TTC549 (cell line): ENCODE measurements around the gene PRKAR1B.

Experiments used
- FAIRE-seq: peaks from 2 replicates; lab custom pipeline; 2012; peaks lifted over from hg19 to GRCh38; lab: Jason Lieb, UNC

PRKAR1B gene

DNA sequence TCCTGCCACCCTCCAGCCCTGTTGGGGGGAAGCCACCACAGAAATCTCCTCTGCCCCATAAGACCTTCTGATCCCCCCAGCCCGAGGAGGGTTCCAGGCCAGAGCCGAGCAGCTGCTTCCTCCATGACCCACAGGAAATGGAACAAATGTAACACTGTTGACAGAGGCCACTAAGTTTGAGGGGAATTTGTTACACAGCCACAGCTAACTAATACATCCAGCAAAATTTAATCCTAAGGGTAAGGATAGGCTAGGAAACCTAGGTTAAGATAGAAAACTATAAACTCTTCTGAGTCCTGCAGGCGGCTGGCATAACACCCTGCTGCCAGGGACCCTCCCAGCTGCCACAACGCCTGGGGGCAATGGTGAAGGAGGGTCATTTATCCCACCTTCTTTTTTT, 140.6 kb downstream of the PRKAR1B start:
- no peak for FAIRE-seq

DNA sequence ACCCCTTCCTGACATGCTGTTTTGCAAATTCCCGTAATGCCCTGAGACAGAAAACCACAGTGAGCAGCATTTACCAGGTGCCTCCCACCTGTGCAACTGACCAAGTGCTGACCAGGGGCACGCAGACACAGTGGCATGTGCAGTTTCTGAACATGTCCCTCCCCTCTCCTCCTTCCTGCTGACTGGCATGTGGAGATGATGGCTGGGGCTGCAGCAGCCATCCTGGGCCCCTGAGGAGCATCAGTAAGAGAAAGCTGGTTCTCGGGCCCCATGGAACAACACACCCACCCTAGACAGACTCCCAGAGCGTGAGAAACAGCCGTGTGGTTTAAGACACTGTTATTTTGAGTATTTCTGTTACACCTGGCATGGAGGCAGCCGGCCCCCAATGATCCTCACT, 141.2 kb downstream of the PRKAR1B start:
- no peak for FAIRE-seq

DNA sequence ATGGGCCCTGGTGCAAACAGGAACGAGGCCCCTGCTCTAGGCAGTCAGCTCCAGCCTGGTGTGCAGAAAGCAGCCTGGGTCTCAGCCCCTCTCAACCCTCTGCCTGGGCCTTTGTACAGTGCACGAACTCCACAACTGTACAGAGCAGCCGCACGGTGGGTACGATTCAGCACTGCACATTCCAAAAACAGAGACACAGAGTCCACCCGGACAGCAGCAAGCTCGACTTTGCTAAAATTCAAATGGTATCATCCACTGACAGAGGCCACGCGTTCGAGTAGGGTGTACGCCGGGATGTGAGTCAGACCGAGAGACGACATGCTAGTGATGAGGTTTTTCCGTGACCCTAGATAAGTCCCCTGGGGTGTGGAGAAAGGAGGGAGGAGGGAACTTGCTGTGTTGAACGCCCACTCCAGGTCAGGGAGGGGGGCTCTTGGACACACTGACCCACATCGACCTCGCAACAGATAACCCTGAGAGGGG, 141.8 kb downstream of the PRKAR1B start:
- FAIRE-seq, result no peak

DNA sequence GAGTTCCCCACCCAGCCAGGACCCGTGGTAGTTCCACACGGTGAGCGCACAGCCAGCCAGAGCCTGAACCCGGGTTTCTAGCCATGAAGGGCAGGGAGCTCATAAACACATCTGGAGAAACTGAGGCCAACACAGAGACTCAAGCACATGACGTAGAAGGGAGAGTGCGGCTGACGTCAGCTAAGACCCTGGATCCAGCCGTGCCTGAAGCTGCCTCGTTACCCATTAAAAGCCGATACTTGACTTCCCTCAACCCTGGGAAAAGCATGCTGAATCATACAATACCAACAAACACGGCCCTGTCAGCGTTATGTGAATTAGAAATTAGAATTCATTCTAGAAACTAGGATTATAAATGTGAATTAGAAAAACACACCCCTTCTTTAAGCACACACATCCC, 142.3 kb downstream of the PRKAR1B start:
- no peak for FAIRE-seq

DNA sequence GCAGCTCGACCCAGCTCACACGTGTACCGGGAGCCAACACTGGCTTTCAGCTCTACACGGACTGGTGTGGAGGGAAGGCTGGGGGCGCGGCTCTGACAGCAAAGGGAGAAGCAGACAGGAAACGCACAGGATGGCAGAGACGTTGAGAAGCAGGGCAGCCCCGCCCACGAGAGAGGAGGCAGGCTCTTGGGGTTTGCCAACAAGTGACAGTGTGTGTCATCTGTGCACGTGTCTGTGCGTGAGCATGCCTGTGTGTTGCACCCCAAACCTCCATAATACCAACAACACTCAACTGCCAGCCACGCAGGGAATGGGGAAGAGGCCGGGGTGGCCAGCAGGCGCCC, 143.0 kb downstream of the PRKAR1B start:
- FAIRE-seq, result no peak

DNA sequence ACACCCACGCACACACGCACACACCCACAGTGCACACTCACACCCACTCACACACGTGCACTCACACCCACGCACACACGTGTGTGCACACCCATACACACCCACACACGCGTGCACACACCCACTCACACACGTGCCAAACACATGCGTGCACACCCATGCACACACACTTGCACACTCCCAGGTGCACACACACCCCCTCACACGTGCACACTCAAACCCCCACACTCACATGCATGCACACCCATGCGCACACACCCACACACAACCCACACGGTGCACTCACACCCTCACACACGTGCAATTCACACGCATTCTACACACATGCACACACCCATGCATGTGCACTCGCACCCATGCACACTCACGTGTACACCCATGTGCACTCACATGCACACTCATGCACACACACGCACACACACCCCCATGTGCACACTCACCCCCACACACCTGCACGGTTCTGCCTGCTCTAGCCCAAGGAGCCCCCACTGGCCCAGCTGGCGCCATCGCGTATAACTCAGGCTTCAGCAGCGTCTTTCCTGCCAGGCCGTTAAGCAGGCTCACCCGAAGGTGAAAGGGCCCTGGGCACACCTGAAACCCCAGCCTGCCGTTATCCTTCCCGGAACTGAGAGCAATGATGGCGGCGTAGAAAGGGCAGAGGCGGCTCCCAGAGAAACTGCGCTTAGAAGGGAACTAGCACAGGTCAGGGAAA, 143.5 kb downstream of the PRKAR1B start:
- FAIRE-seq, result no peak

DNA sequence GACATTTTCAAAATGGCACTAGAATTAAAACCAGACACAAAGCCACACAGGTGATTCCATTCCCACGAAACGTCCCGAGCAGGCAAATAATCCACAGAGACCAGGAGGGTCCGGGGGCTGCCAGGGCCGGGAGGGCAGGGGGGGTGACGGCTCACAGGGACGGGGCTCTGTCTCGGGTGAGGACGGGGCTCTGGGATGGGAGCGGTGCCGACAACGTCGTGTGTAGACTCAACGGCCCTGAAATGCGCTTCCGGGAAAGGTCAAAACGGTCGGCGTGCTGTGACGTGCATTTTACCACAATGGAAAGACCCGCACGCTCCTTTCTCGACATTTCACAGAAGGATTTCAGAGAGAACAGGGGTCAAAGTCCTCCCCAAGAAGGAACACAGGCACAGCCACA, 144.2 kb downstream of the PRKAR1B start:
- no peak for FAIRE-seq

DNA sequence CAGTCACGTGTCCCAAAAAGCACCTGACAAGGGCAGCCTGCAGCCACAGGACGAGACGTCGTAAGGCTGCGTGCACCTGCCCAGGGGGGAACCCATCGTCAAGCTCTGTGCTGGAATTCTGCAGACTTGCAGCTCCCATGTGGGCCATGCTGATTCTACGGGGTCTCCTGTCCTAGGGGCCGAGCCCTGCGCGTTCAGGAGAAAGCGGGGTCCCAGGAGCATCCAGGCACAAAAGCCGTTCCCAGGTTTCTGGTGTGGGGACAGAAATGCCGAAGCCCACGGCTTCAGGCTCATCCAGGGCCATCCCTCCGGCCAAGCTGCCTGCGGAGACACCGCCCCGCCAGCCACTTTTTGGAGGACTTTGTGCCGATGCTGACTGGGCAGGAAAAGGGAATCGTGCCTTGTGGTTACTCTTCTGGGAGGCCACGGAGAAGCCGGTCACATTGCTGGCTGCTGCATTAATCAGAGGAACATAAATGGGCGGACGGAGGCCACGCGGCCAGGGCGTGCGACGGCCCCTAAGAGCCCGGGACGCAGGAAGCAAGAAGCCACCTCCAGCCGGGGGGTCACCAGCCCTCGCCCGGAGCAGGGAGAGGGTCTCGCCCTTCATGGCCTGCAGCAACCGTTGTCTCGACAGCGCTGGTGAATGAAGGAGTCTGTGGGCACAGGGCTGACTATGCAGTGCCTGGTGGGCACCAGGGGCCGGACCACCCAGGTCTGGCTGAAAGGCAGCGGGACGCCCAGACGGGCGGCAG, 144.8 kb downstream of the PRKAR1B start:
- no peak for FAIRE-seq

DNA sequence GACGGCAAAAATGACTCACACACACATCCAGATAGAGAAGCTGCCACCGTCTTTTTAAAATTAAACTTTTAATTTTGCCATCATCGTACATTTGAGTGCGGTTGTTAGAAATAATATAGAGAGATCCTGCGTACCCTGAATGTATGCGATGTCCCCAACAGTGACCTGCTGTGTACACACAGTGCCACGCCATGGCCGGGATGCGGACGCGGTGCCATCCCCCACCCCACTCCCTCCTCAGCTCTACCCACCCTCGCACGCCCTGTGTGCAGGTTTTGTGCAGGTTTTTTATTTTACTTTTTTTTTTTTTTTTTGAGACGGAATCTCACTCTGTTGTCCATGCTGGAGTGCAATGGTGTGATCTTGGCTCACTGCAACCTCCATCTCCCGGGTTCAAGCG, 148.7 kb downstream of the PRKAR1B start:
- no peak for FAIRE-seq

DNA sequence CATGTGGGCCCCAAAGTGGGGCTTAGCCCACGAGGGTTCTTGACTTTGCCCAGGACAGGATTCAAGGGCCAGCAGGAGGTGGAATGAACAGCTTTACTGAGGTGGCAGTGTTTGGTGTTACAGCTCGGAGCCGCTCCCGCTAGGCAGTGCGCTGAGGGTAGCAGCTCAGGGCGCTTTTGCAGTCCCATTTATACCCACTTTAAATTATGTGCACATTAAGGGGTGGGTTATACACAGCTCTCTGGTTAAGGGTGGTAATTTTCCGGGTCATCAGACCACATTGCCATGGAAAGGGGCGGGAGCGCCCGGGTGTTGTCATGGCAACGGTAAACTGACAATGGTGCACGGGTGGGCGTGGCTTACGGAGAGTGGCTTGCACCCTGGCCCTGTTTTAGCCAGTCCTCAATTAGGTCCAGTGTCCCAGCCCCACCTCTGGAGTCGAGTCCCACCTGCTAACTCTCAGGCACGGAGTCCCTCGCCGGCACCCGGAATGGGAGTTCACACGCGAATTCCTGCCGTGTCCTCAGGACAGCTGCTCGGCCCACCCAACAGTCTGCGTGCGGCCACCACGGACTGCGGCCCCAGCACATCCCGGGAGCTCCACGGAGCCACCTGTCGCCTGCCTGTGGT, 149.2 kb downstream of the PRKAR1B start:
- FAIRE-seq, result no peak

DNA sequence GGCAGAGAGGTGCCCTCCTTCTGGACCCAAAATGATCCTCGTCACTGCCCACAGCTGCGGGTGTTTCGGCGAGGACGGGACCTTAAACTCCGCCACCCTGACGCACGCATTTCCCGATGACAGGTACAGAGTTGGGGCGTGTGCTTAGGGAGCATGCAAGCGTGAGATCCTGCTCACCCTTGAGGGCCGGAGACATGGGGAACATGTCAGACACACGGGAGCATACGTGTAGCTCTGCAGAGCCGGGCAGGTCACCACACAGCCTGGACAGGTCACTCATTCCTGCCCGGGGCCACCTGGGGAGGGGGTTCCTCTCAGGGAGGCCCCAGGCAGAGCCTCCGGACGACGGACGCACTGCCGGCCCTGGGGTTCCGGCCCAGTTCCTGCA, 149.8 kb downstream of the PRKAR1B start:
- no peak for FAIRE-seq

DNA sequence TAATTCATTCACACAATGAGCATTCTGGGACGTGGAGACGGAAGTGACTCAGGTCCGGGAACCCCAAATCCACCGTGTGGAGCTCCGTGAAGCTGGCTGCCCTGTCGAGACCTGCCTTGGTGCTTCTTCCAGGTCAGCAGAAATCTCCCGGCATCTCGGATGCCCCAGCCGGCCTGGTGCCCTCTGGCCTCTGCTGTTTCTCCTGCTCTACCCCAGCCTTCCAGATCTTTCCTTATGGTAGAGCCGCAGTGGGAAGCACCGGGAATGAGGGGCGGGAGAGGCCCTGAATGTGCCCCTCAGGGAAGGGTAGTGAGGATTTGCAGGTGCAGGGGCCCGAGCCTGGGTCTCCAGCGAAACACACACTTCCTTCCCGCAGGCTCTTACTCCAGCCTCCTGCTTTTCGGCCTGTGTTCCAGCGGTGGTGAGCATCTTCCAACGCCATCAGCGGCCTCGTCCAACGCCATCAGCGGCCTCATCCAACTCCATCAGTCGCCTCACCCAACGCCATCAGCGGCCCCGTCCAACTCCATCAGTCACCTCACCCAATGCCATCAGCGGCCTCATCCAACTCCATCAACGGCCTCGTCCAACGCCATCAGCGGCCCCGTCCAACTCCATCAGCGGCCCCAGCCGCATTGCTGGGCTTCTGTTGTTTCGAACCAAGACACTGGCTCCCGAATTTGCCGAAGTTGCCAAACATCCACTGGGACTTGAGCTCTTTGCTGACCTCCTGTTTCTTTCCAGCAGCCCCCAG, 150.4 kb downstream of the PRKAR1B start:
- FAIRE-seq, result no peak

DNA sequence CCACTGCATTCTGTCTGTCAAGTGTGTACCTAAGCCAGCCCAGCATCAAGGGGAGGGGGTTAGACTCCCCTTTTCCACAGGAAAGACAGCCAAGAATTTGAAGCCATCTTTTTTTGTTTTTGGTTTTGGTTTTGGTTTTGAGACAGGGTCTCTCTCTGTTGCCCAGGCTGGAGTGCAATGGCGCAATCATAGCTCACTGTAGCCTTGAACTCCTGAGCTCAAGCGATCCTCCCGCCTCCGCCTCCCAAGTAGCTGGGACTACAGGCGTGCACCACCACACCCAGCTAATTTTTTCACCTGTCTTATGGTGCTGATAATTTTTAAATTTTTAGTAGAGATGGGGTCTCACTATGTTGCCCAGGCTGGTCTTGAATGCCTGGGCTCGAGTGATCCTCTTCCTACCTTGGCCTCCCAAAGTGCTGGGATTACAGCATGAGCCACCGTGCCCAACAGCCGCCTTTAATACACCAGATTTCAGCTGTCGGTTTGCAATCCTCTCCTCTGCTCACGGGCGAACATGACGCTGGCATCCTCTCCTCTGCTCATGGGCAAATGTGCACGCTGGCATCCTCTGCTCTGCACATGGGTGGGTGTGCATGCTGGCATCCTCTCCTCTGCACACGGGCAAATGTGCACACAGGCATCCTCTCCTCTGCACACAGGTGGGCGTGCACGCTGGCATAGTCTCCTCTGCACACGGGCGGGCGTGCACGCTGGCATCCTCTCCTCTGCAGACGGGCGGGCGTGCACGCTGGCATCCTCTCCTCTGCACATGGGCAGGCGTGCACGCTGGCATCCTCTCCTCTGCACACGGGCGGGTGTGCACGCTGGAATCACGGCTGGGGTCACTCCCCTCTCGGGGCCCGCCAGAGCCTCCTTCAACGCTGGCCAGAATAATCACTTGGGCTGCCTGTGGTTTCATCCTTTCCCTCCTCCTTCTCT, 151.4 kb downstream of the PRKAR1B start:
- no peak for FAIRE-seq

DNA sequence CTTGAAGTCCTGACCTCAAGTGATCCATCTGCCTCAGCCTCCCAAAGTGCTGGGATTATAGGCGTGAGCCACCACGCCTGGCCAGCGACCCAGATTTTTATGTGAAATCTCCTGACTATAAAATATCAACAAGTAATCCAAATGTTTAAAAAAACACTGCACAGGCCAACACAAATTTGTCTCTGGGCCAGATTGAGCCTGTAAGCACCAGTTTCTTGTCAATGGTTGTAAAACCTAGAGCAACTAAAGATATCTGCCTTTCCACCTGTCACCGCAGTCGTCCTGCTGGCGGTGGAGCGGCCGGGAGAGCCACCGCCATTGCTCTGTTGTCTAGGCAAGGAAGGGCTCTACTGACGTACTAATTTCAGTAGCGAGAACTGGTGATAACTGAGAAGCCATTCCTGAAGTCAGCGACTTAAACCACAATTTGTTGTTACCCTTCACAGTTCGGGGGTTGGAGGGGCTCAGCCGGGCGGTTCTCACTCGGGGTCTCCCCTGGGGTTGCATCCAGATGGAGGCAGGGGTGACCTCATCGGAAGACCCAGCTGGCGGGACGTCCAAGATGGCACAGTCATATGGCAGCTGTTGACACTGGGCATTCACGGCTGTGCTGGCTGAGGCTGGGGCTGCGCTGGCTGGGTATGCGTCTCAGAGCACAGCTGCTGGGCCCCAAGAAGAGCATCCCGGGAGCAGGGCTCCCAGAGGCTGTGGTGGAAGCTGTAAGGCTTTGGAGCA, 152.3 kb downstream of the PRKAR1B start:
- no peak for FAIRE-seq

DNA sequence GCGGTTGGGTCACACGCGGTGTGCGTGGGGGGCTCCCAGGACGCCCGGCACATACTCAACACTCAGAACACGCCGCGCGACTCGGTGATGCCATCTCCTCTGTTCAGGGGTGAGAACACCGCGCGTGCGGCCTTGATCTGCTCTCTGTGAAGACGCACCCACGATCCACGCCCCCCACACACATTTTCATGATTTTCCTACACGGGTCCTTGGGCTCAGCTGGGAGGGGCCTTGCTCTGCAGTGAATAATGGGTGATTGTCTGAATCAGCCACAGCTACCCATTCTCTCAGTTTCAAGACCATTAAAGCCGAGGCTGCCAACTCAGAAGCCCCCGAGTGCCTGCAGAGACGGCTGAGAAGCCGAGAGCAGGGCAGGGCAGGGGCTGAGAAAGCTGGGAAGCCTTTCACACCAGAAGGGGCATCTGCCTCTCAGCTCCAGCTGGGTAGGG, 153.1 kb downstream of the PRKAR1B start:
- no peak for FAIRE-seq

DNA sequence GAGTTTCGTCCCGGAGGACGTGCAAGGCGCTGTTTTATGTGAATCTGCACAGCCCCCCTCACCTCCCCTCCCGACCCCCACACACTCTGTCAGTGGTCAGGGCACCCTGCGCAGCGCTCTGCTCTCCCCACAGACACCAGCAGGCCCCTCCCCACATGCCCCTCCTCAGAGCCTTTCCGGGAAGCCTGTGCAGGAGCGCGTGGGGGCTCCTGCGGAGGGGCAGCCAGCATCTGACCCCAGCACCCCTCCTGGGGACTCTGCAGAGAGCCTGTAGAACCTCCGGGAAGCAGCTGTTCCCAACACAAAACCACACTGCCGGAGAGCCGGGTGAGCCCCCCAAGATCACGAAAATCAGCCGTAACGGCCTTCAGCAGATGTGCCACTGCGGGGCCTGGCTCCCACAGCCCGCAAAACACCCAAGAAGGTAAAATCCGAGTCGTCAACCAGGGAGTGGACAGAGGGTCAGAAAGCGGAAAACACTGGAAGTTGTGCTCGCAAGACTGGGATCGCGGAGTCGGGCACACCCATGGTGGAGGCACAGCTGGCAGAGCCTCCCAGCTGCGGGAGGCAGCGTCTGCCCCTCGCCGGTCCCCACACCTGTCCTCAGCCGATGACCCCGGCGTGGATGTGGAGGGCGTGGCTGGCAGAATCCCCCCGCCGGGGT, 153.7 kb downstream of the PRKAR1B start:
- FAIRE-seq, result no peak

DNA sequence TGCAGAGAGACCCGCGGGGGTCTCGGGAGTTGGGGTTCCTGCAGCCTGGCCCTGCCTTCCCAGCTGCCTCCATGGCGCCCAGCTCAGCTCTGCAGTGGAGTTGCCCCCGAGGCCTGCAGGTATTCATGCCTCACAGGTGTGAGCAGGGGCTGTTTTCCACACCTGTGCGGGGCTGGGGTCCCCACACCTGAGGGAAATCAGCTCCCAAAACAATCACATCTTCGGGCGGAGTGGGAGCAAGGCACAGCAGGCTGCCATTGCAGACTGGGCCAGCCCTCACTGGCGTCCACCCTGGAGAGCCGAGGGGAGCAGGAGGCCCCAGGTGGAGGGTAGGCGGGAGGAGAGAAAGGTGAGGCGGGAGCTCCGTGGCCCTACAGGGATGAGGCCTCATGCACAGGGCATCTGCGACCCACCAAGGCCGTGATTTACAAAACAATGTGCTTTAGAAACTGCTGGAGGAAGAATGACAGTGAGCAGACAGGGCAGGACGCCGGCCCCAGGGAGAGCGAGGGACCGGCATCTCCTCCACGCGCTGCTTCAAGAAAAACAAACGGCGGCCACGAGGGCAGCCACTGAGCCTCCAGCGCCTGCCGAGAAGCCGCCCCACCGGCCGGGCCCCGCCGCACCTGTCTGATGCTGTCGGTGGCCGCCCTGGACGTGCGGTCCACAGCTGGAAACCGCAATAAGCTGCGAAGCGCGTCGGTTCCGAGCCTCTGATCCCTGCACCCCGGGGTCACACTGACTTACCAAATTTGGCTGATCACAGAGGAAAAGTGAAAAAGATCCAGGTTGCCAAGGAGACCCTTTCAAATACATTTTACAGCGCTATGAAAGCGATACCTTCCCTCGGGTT, 154.4 kb downstream of the PRKAR1B start:
- no peak for FAIRE-seq

DNA sequence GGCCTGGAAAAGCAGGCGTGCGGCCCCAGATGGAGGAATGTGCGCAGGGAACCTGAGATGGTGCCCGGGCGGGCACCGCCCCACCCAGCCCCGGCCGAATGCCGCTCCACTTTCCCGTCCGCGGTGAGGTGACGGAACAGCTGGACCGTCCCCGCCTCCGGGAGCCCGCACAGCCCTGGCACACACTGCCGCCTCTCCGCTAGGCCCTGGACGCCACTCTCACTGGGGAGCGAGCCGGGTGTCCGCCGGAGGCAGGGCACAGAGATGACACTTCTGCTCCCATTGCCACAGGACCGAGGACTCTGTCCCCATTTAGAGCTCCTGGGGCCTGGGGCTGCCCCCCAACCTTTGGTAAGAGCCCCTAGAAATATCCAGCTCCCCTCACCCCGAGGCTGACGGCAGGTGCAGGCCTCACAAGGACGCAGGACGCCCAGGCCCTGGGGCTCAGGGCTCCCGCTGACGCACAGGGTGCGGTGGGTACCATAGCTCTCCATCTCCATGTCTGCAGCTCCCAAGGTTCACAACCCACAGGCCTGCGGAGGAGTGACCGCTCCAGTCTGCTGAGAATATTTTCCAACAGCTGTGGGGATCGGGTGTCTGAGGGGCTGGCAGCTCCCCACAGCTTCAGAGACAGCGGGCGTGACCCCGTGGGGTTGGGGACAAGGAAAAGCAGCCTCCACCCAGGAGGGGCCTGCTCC, 155.2 kb downstream of the PRKAR1B start:
- no peak for FAIRE-seq
